ENCODE results near the gene ANXA8. TPM values are rescaled to one million over a fixed set of nuclear protein-coding genes. Genes with fewer than 3 reads are reported as not detected.

Gene ANXA8
- total RNA-seq, 3 donors from 2014 or later, result 4.9 to 29.4 TPM; not detected in 1

- no peaks in the 10 kb centered on the region for H3K36me3 ChIP-seq
- H3K27ac ChIP-seq, result no peak overlapping the region
- H3K4me3 ChIP-seq, result no peak overlapping the region
- H3K9me3 ChIP-seq, result no peaks in the 10 kb centered on the region
- intact Hi-C loops (cut with DNase I; ENCODE audit: low total_unique reads), result no loop called here
- H3K4me1 ChIP-seq, result no peaks in the 10 kb centered on the region
- no peaks in the 10 kb centered on the region for H3K27me3 ChIP-seq
- TF ChIP-seq POLR2A (IDR thresholded peaks at IDR 0.05), result no peak
- no peak for TF ChIP-seq CTCF (IDR thresholded peaks at IDR 0.05)
- TF ChIP-seq POLR2AphosphoS5 (IDR thresholded peaks at IDR 0.05), result no peak
- no peak for DNase-seq (ENCODE audit: low spot score in 2 of 2)
Observed at GRCh38 chr10:47424231-47424630, 59.7 kb downstream of the ANXA8 start.

DNA sequence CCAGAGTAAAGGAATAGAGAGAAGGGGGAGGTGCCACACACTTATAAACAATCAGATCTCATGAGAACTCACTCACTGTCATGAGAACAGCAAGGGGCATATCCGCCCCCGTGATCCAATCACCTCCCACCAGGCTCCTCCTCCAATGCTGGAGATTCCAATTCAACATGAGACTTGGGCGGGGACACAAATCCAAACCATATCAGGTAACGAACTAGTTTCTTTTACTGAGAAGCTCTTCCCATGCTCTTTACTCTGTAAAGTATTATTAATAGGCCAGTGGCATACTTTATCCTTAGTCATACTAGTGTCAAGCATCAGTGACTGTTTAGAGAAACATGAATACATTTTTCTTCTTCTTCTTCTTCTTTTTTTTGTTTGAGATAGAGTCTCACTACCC lies 60.4 kb downstream of the ANXA8 start:
- no peak for DNase-seq (ENCODE audit: low spot score in 2 of 2)
- Histone ChIP-seq H3K27me3 (no peaks in the 10 kb centered on the region), H3K9me3 (no peaks in the 10 kb centered on the region), H3K27ac (no peak overlapping the region), H3K4me1 (no peaks in the 10 kb centered on the region), H3K4me3 (no peak overlapping the region), H3K36me3 (no peaks in the 10 kb centered on the region)
- intact Hi-C loops (cut with DNase I; ENCODE audit: low total_unique reads), result no loop called here
- TF ChIP-seq CTCF (IDR thresholded peaks at IDR 0.05) (no peak), POLR2A (IDR thresholded peaks at IDR 0.05) (no peak), POLR2AphosphoS5 (IDR thresholded peaks at IDR 0.05) (no peak)

GRCh38 chr10:47421057-47421952 lies 62.6 kb downstream of the ANXA8 start:
- no peak for DNase-seq (ENCODE audit: low spot score in 2 of 2)
- no peaks in the 10 kb centered on the region for H3K9me3 ChIP-seq
- intact Hi-C loops (cut with DNase I; ENCODE audit: low total_unique reads), result no loop called here
- H3K4me3 ChIP-seq, result no peak overlapping the region
- no peak overlapping the region for H3K27ac ChIP-seq
- no peaks in the 10 kb centered on the region for H3K27me3 ChIP-seq
- H3K36me3 ChIP-seq, result no peaks in the 10 kb centered on the region
- TF ChIP-seq POLR2A (IDR thresholded peaks at IDR 0.05) (no peak), POLR2AphosphoS5 (IDR thresholded peaks at IDR 0.05) (no peak)
- no peaks in the 10 kb centered on the region for H3K4me1 ChIP-seq

DNA sequence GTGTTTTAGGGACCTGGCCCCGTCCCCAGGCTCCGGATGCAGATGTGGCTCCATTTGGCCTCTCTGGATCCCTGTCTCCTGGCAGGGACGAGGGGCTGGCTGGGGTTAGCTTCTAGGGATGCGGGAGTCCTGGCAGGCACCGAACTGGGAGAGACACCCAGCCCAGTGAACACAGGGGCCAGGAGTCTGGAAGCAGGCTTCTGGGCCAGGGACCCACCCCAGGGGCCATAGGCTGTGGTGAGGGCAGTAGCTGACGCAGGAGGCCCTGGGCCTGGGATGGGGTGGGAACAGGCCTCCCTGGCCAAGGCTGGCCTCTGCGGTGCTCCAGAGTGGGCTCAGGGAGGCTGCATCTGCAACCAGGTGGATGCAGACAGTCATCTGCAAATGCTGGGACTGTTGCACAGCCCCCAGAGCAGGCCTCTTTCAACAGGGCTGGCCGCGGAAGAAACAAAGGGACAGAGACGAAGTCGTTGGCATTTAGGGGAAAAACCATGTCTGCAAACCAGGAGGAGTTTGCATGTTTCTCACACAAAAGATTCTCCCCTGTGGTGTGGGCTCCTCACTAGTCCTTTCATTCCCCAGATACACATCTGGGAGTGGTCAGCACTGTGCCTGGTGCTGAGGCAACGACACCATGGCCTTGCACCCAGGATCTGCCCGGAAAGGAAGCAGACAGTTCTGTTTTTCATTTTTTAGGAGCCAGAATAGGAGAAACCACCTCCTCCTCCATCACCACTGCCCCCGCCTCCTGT lies 63.4 kb downstream of the ANXA8 start:
- no peak for DNase-seq (ENCODE audit: low spot score in 2 of 2)
- no peak overlapping the region for H3K27ac ChIP-seq
- no peaks in the 10 kb centered on the region for H3K4me1 ChIP-seq
- no peaks in the 10 kb centered on the region for H3K36me3 ChIP-seq
- no peaks in the 10 kb centered on the region for H3K27me3 ChIP-seq
- H3K4me3 ChIP-seq, result no peak overlapping the region
- intact Hi-C loops (cut with DNase I; ENCODE audit: low total_unique reads), result no loop called here
- no peak for TF ChIP-seq POLR2AphosphoS5 (IDR thresholded peaks at IDR 0.05)
- no peak for TF ChIP-seq CTCF (IDR thresholded peaks at IDR 0.05)
- no peak for TF ChIP-seq POLR2A (IDR thresholded peaks at IDR 0.05)
- no peaks in the 10 kb centered on the region for H3K9me3 ChIP-seq

- TF ChIP-seq CTCF (IDR thresholded peaks at IDR 0.05) (no peak), POLR2A (IDR thresholded peaks at IDR 0.05) (no peak)
- no peak overlapping the region for H3K27ac ChIP-seq
- intact Hi-C loops (cut with DNase I; ENCODE audit: low total_unique reads), result no loop called here
- H3K4me3 ChIP-seq, result no peak overlapping the region
- H3K9me3 ChIP-seq, result no peaks in the 10 kb centered on the region
- H3K4me1 ChIP-seq, result no peaks in the 10 kb centered on the region
- no peaks in the 10 kb centered on the region for H3K27me3 ChIP-seq
- no peak for DNase-seq (ENCODE audit: low spot score in 2 of 2)
- H3K36me3 ChIP-seq, result no peaks in the 10 kb centered on the region
Observed at GRCh38 chr10:47419421-47419820, 64.5 kb downstream of the ANXA8 start.
